ENCODE results near the gene NR3C2.

NR3C2 gene

GRCh38 chr4:148441986-148442831 is at the start of gene NR3C2:
TSS of gene NR3C2 (minus strand) at chr4:148442414.
- in situ Hi-C loops (cut with MboI; ENCODE audit: low pct_unique_long_range_greater_than_20kb, low sequenced_read_pairs, unreplicated experiment): no loop called here
- DNase-seq (ENCODE audit: low spot score): peak; percentile 99

GRCh38 chr4:148487181-148487580 is 45.0 kb upstream of the NR3C2 start:
- DNase-seq (ENCODE audit: low spot score): no peak
- no peak for TF ChIP-seq CTCF (IDR thresholded peaks at IDR 0.05; ENCODE audit: extremely low read depth, insufficient read depth, missing control alignments)
- in situ Hi-C loops (cut with MboI; ENCODE audit: low pct_unique_long_range_greater_than_20kb, low sequenced_read_pairs, unreplicated experiment): no loop called here

More at GRCh38 chr4:148441986-148442831, at the start of gene NR3C2:
- no peak for TF ChIP-seq CTCF (IDR thresholded peaks at IDR 0.05; ENCODE audit: extremely low read depth, insufficient read depth, missing control alignments)

GRCh38 chr4:148481636-148482035 is 39.4 kb upstream of the NR3C2 start:
- TF ChIP-seq CTCF (IDR thresholded peaks at IDR 0.05; ENCODE audit: extremely low read depth, insufficient read depth, missing control alignments): no peak
- in situ Hi-C loops (cut with MboI; ENCODE audit: low pct_unique_long_range_greater_than_20kb, low sequenced_read_pairs, unreplicated experiment): no loop called here
- DNase-seq (ENCODE audit: low spot score): no peak

- TF ChIP-seq CTCF (IDR thresholded peaks at IDR 0.05; ENCODE audit: extremely low read depth, insufficient read depth, missing control alignments): no peak
- DNase-seq (ENCODE audit: low spot score): no peak
- in situ Hi-C loops (cut with MboI; ENCODE audit: low pct_unique_long_range_greater_than_20kb, low sequenced_read_pairs, unreplicated experiment): no loop called here
Measured at GRCh38 chr4:148477276-148477675, 35.1 kb upstream of the NR3C2 start.

GRCh38 chr4:148469938-148470337 is 27.7 kb upstream of the NR3C2 start:
- DNase-seq (ENCODE audit: low spot score): no peak
- in situ Hi-C loops (cut with MboI; ENCODE audit: low pct_unique_long_range_greater_than_20kb, low sequenced_read_pairs, unreplicated experiment): no loop called here
- TF ChIP-seq CTCF (IDR thresholded peaks at IDR 0.05; ENCODE audit: extremely low read depth, insufficient read depth, missing control alignments): no peak

- in situ Hi-C loops (cut with MboI; ENCODE audit: low pct_unique_long_range_greater_than_20kb, low sequenced_read_pairs, unreplicated experiment): no loop called here
- TF ChIP-seq CTCF (IDR thresholded peaks at IDR 0.05; ENCODE audit: extremely low read depth, insufficient read depth, missing control alignments): no peak
- DNase-seq (ENCODE audit: low spot score): no peak
Measured at GRCh38 chr4:148454835-148455234, 12.6 kb upstream of the NR3C2 start.
